Fibroblast of the aortic adventitia (primary cell): ENCODE measurements around the gene UBR3. TPM values are rescaled to one million over a fixed set of nuclear protein-coding genes. Genes with fewer than 3 reads are reported as not detected.
"Not testable (repeated sequence)": the region's sequence is repeated elsewhere in the genome, so short reads cannot be mapped to it uniquely, and the experiment has no call there.

Experiments
- DNase-seq: peaks from one replicate; pipeline ENCODE4 v3.0.0-alpha.2; 2010; ENCODE audit warnings: low read depth
- H3K4me3 ChIP-seq: 2 replicates; pipeline ENCODE4 v1.5.1; 2011; ENCODE audit warnings: low read depth, mild to moderate bottlenecking, control low read depth, low read length, moderate library complexity
- total RNA-seq: library from RNA; depleted of rRNA; stranded (reverse); fragments of >200 nt; gene quantifications from 2 replicates; pipeline ENCODE4 v1.2.3, GENCODE V29; 2012; ENCODE audit warnings: low replicate concordance
- TF ChIP-seq, protein P1 (sequence below): IDR thresholded peaks from 2 replicates; pipeline ENCODE4 v1.5.1; 2011; ENCODE audit warnings: mild to moderate bottlenecking, low read length, control low read depth, inconsistent platforms; ENCODE audit not compliant: insufficient read depth

UBR3 gene
- total RNA-seq, 1 donor: 45.5 TPM

DNA sequence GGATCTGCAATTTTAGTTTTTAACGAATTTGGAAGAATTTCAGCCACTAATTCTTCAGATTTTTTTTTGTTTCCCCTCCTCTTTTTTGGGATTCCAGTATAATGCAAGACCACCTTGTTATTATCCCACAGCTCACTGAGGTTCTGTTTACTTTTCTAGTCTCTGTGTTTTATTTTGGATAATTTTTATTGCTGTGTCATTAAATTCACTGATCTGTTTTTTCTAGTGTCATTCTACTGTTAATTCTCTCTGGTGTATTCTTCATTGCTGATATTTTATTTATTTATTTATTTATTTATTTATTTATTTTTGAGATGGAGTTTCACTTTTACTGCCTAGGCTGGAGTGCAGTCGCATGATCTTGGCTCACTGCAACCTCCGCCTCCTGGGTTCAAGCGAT is 32.2 kb downstream of the UBR3 start:
- no peak overlapping the region for H3K4me3 ChIP-seq
- TF ChIP-seq, protein P1, sequence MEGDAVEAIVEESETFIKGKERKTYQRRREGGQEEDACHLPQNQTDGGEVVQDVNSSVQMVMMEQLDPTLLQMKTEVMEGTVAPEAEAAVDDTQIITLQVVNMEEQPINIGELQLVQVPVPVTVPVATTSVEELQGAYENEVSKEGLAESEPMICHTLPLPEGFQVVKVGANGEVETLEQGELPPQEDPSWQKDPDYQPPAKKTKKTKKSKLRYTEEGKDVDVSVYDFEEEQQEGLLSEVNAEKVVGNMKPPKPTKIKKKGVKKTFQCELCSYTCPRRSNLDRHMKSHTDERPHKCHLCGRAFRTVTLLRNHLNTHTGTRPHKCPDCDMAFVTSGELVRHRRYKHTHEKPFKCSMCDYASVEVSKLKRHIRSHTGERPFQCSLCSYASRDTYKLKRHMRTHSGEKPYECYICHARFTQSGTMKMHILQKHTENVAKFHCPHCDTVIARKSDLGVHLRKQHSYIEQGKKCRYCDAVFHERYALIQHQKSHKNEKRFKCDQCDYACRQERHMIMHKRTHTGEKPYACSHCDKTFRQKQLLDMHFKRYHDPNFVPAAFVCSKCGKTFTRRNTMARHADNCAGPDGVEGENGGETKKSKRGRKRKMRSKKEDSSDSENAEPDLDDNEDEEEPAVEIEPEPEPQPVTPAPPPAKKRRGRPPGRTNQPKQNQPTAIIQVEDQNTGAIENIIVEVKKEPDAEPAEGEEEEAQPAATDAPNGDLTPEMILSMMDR: no peak
- DNase-seq: no peak

DNA sequence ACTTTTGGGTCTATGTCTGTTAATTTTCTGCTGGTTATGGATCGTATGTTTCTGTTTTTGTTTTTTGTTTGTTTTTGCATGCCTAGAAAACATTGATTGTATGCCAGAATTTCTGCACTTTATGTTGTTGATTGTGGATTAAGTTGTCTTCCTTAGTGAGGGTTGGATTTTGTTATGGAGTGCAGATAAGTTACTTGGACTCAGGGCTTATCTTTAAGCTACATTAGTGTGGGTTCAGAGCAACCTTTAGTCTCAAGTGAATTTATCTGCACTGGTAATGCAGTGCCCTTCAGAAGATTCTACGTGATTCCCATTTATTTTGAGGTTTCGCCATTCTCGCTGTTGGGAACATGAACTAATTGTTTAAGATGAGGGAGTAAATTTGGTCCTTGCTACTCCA is 32.9 kb downstream of the UBR3 start:
- TF ChIP-seq, protein P1: no peak
- DNase-seq: no peak

DNA sequence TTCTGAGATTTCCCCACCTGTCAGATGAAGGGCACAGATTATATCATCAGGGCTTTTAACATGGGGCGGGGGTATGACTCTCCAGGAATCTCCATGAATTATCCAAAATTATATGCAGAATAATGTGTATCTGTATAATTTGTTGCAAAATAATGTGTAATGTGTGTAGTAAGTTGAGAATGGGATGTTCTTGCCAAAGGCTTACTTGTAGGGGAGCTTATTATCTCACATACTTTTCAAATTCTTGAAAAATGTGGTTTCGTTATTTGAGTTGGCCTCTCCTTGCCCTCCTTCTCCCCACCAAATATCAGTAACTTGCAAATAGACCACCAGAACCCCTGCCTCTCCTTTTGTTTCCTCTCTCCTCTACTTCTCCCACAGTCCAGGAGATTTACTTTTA is 35.6 kb downstream of the UBR3 start:
- TF ChIP-seq, protein P1: no peak
- H3K4me3 ChIP-seq: no peak overlapping the region
- DNase-seq: peak; percentile 32

More for the DNA sequence above, 32.9 kb downstream of the UBR3 start:
- no peak overlapping the region for H3K4me3 ChIP-seq

DNA sequence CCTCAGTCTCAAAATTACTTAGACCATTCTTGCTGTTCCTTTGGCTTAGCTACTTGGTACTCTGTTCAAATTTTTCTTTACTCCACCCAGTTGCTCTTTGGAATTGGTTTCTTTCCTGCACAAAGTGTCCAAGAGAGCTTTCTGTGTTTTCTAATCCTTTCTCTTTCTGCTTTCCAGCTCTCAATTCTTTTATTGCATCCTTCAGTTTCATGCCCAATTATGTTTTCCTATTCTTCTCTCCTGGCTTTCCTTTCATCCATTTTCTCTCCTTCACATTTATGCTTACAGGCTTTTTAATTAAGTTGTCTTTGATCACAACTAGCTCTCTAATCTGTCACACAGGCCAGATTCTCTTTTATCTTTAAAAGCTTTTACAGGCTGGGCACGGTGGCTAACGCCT is 38.2 kb downstream of the UBR3 start:
- no peak for DNase-seq
- TF ChIP-seq, protein P1: no peak
- H3K4me3 ChIP-seq: no peak overlapping the region

DNA sequence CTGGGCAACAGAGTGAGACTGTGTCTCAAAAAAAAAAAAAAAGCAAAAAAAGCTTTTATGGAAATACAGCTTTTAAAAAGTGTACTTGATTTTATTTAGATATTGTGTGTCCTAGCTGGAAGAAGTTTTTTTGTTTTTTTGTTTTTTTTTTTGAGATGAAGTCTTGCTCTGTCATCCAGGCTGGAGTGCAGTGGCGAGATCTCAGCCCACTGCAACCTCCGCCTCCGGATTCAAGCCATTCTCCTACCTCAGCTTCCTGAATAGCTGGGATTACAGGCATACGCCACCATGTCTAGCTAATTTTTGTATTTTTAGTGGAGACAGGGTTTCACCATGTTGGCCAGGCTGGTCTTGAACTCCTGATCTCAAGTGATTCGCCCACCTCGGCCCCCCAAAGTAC is 39.0 kb downstream of the UBR3 start:
- not testable (repeated sequence) for H3K4me3 ChIP-seq, DNase-seq

DNA sequence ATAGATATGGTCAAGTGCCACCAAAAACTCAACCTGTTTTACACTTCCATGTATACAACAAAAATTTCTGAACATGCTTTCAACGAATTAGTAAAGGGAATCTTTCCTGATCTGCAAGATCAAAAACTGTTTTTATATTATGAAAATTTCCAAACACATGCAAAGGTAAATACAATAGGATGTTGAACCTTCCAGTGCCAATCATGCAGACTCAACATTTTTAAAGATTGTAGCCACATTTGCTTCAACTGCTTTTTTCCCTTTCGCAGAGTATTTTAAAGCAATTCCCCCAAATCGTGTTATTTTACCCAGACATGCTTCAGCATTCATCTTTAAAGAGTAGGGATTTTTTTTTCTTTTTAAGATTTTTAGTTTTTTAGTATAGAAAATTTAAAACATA is 40.3 kb downstream of the UBR3 start:
- TF ChIP-seq, protein P1: no peak
- DNase-seq: no peak
- no peak overlapping the region for H3K4me3 ChIP-seq

DNA sequence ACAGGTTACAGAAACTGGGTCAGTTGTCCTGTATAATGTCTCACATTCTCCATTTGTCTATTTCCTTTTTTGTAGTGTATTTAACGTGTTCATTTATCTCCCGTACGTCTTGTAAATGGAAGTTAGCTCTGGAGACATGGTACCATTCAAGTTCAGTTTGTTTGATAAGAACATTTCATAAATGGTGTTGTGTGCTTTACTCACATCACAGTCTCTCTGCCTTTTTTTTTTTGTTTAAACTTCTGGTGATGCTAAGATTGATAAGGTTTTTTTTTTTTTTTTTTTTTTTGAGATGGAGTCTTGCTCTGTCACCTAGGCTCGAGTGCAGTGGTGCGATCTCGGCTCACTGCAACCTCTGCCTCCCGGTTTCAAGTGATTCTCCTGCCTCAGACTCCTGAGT is 41.7 kb downstream of the UBR3 start:
- H3K4me3 ChIP-seq: no peak overlapping the region
- TF ChIP-seq, protein P1: no peak
- DNase-seq: no peak

DNA sequence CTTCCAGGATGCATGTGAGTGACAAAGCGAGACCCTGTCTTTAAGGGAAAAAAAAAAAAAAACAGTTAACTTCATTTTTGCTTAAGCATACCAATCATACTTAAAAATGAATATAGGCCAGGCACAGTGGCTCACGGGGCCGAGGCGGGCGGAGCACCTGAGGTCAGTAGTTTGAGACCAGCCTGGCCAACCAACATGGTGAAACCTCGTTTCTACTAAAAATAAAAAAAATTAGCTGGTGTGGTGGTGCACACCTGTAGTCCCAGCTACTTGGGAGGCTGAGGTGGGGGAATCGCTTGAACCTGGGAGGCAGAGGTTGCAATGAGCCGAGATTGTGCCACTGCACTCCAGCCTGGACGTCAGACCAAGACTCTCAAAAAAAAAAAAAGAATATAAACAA is 44.1 kb downstream of the UBR3 start:
- not testable (repeated sequence) for DNase-seq, H3K4me3 ChIP-seq
